GM12878 (cell line): ENCODE measurements around the gene NRG2. TPM values are rescaled to one million over a fixed set of nuclear protein-coding genes. Genes with fewer than 3 reads are reported as not detected.

Experiments used
- ATAC-seq: fragments of 200-7000 bp; cut with Tn5 transposase; 3 replicates; pipeline ENCODE4 v1.9.1; 2020; ENCODE audit warnings: mild to moderate bottlenecking, moderate library complexity
- BruUV-seq: library from RNA; stranded (reverse); fragments of 400-500 nt; replicated peaks from 2 replicates; lab custom pipeline; 2021; lab: Mats Ljungman, UMichigan
- CTCF ChIA-PET: fragments of 300-600 bp; sonication (Branson Sonifier 250); formaldehyde crosslinking; extraction: SDS; loops from one replicate; lab custom pipeline; 2021; ENCODE audit warnings: inconsistent platforms; lab: Yijun Ruan, JAX
- POLR2A ChIA-PET: fragments of 350-600 bp; formaldehyde crosslinking; extraction: SDS; loops from one replicate; lab custom pipeline; 2021; ENCODE audit warnings: inconsistent platforms; lab: Charles Lee
- RAD21 ChIA-PET: fragments of 300-600 bp; sonication (Branson Sonifier 250); formaldehyde crosslinking; loops from one replicate; lab custom pipeline; 2023; ENCODE audit warnings: antibody characterized with exemption; ENCODE audit not compliant: unreplicated experiment; lab: Charles Lee
- SMC1A ChIA-PET: fragments of 300-600 bp; sonication (Branson Sonifier 250); formaldehyde crosslinking; loops from one replicate; lab custom pipeline; 2023; ENCODE audit not compliant: unreplicated experiment, uncharacterized antibody; lab: Charles Lee
- DNase-seq: peaks from one replicate; pipeline ENCODE4 v3.0.0-alpha.2; 2011; ENCODE audit warnings: low read depth, low spot score
- FAIRE-seq: peaks from 3 replicates; lab custom pipeline; 2011; peaks lifted over from hg19 to GRCh38; lab: Jason Lieb, UNC
- H2AFZ ChIP-seq: 2 replicates; pipeline ENCODE4 v1.6.0; 2011; ENCODE audit warnings: low read depth, low read length, control low read depth; ENCODE audit not compliant: control insufficient read depth
- H3K27ac ChIP-seq: 2 replicates; pipeline ENCODE4 v1.5.1; 2011; ENCODE audit warnings: control low read depth; ENCODE audit not compliant: control insufficient read depth, insufficient read depth
- H3K27me3 ChIP-seq, 2 experiments: replicated peaks in 1 of 2; 2 replicates each; pipeline versions ENCODE4 v1.6.0 to v1.6.1; 2011; ENCODE audit warnings: low read length in 1 of 2; ENCODE audit not compliant: control insufficient read depth in 2 of 2, insufficient read depth in 2 of 2
- H3K36me3 ChIP-seq, 2 experiments: 2 replicates each; pipeline ENCODE4 v1.5.1; 2011; ENCODE audit warnings: low read length in 1 of 2; ENCODE audit not compliant: control insufficient read depth in 2 of 2, insufficient read depth in 2 of 2
- H3K4me1 ChIP-seq: 2 replicates; pipeline ENCODE4 v1.6.1; 2011; ENCODE audit warnings: mild to moderate bottlenecking, low read length, moderate library complexity, mixed read lengths; ENCODE audit not compliant: control insufficient read depth, insufficient read depth
- H3K4me2 ChIP-seq: 2 replicates; pipeline ENCODE4 v1.6.0; 2011; ENCODE audit warnings: control low read depth; ENCODE audit not compliant: control insufficient read depth, insufficient read depth
- H3K4me3 ChIP-seq: fragments of 200-600 bp; sonication (generic); 2 replicates; pipeline ENCODE4 v1.5.1; 2016
- H3K79me2 ChIP-seq: 2 replicates; pipeline ENCODE4 v1.6.0; 2011; ENCODE audit warnings: low read length; ENCODE audit not compliant: control insufficient read depth, insufficient read depth
- H3K9ac ChIP-seq: 2 replicates; pipeline ENCODE4 v1.8.0; 2011; ENCODE audit warnings: low read length, control low read depth, mixed read lengths; ENCODE audit not compliant: control insufficient read depth, insufficient read depth
- H3K9me3 ChIP-seq: replicated peaks from 3 replicates; pipeline ENCODE4 v1.5.1; 2011; ENCODE audit warnings: mild to moderate bottlenecking, low read length; ENCODE audit not compliant: control insufficient read depth, insufficient read depth
- H4K20me1 ChIP-seq: 2 replicates; pipeline ENCODE4 v1.6.0; 2011; ENCODE audit not compliant: control insufficient read depth, insufficient read depth
- BCL3 ChIP-seq: IDR thresholded peaks from 2 replicates; pipeline ENCODE4 v1.6.1; 2011; ENCODE audit warnings: borderline replicate concordance, low read depth, mild to moderate bottlenecking, moderate library complexity, low read length; ENCODE audit not compliant: insufficient read depth, poor library complexity, severe bottlenecking
- BHLHE40 ChIP-seq, 2 experiments: fragments of 450-650 bp in 1 of 2; IDR thresholded peaks; 2 replicates each; pipeline ENCODE4 v1.6.1; 2011 to 2017; ENCODE audit warnings: low read depth in 2 of 2, borderline replicate concordance in 1 of 2, improper control_type of control experiment in 1 of 2, low read length in 1 of 2, mild to moderate bottlenecking in 1 of 2
- GATAD2B ChIP-seq: fragments of 450-650 bp; conservative IDR thresholded peaks from 2 replicates; pipeline ENCODE4 v1.6.1; 2017; ENCODE audit warnings: low read depth, mild to moderate bottlenecking, moderate library complexity
- IKZF1 ChIP-seq: fragments of 450-650 bp; conservative IDR thresholded peaks from 2 replicates; pipeline ENCODE4 v1.6.1; 2017; ENCODE audit warnings: antibody characterized with exemption, mild to moderate bottlenecking
- NFIC ChIP-seq: IDR thresholded peaks from 2 replicates; pipeline ENCODE4 v1.6.1; 2012; ENCODE audit warnings: low read depth, mild to moderate bottlenecking, inconsistent platforms, low read length, moderate library complexity
- PBX3 ChIP-seq: IDR thresholded peaks from 2 replicates; pipeline ENCODE4 v1.6.1; 2011; ENCODE audit warnings: mild to moderate bottlenecking, low read depth, low read length, moderate library complexity; ENCODE audit not compliant: insufficient replicate concordance
- PML ChIP-seq: IDR thresholded peaks from 2 replicates; pipeline ENCODE4 v1.6.1; 2012; ENCODE audit warnings: low read length, inconsistent platforms
- RAD51 ChIP-seq: fragments of 450-650 bp; IDR thresholded peaks from 2 replicates; pipeline ENCODE4 v1.6.1; 2016; ENCODE audit warnings: moderate library complexity, mild to moderate bottlenecking, inconsistent platforms
- RELB ChIP-seq: fragments of 450-650 bp; IDR thresholded peaks from 2 replicates; pipeline ENCODE4 v1.6.1; 2017; ENCODE audit warnings: low read depth, mild to moderate bottlenecking, moderate library complexity
- RUNX3 ChIP-seq: IDR thresholded peaks from 2 replicates; pipeline ENCODE4 v1.6.1; 2012; ENCODE audit warnings: low read length, inconsistent platforms
- SIN3A ChIP-seq: IDR thresholded peaks from 2 replicates; pipeline ENCODE4 v1.6.1; 2012; ENCODE audit warnings: low read depth, low read length, improper control_type of control experiment
- SKIL ChIP-seq: fragments of 450-650 bp; IDR thresholded peaks from 2 replicates; pipeline ENCODE4 v1.6.1; 2017; ENCODE audit warnings: mild to moderate bottlenecking, low read depth, inconsistent platforms; ENCODE audit not compliant: poor library complexity, severe bottlenecking
- SMC3 ChIP-seq: IDR thresholded peaks from 2 replicates; pipeline ENCODE4 v1.6.1; 2011; ENCODE audit warnings: low read length, improper control_type of control experiment, borderline replicate concordance
- SREBF1 ChIP-seq: IDR thresholded peaks from 2 replicates; pipeline ENCODE4 v1.6.1; 2012; ENCODE audit warnings: mild to moderate bottlenecking, low read length
- TAF1 ChIP-seq: IDR thresholded peaks from 2 replicates; pipeline ENCODE4 v1.6.1; 2011; ENCODE audit warnings: mild to moderate bottlenecking, low read depth, low read length, borderline replicate concordance
- TCF12 ChIP-seq: IDR thresholded peaks from 2 replicates; pipeline ENCODE4 v1.6.1; 2011; ENCODE audit warnings: low read depth, mild to moderate bottlenecking, low read length
- YY1 ChIP-seq: IDR thresholded peaks from 2 replicates; pipeline ENCODE4 v1.6.1; 2011; ENCODE audit warnings: low read depth, mild to moderate bottlenecking, low read length
- WGBS: methylation state at CpG from one replicate; pipeline ENCODE4 v1.1.6; 2016; ENCODE audit warnings: low lambda C conversion rate; ENCODE audit not compliant: insufficient replicate concordance, insufficient coverage; ENCODE audit errors: missing lambda C conversion rate; 5-methylcytosine and 5-hydroxymethylcytosine counted together
- in situ Hi-C: fragments of 300-500 bp; cut with MboI; formaldehyde crosslinking; loops from 9 replicates; pipeline ENCODE4 v1.14.3; 2018; ENCODE audit warnings: mixed read lengths
- intact Hi-C: fragments of 100-400 bp; cut with micrococcal nuclease; formaldehyde crosslinking; loops from one replicate; pipeline ENCODE4 v1.14.2; 2022; ENCODE audit not compliant: unreplicated experiment
- polyA plus RNA-seq, 11 experiments: library from polyadenylated mRNA; depleted of rRNA in 4 of 11; unstranded in 6 of 11; stranded (reverse) in 5 of 11; fragments of >200 nt; fragmentation: Nextera tagmentation in 4 of 11; fragmentation: Illumina TruSeq in 1 of 11; extraction: Ambion mirVana in 4 of 11; extraction: Trizol in 1 of 11; gene quantifications; 1 replicate in 1 of 11; 2 replicates in 10 of 11; pipeline versions ENCODE4 v1.2.1 to v1.2.3, GENCODE V29; 2011 to 2016; ENCODE audit warnings: inconsistent platforms in 2 of 11, missing spikeins in 2 of 11, low read depth in 1 of 11
- total RNA-seq, 4 experiments: library from RNA; depleted of rRNA in 3 of 4; stranded (reverse); fragments of >200 nt in 3 of 4; fragmentation: Illumina TruSeq in 1 of 4; extraction: Trizol in 1 of 4; gene quantifications; 2 replicates each; pipeline versions ENCODE4 v1.2.1 to v1.2.3, GENCODE V29; 2013 to 2021

The NRG2 gene
- total and polyA plus RNA-seq, 10 of the 15 experiments (the other 5 are each of a cell fraction or from before 2014, with no cell fraction given), result 0.10 to 21.7 (median 9.6) TPM

- no TSS peak for BruUV-seq
- in situ Hi-C loops, result no loop called here
- peak; percentile 82 for TF ChIP-seq RELB
- peak; percentile 44; the same call in 1 of the 2 replicates for TF ChIP-seq YY1
- peak; percentile 90 for TF ChIP-seq BCL3
- peak; percentile 72; the same call in 1 of the 2 replicates for TF ChIP-seq IKZF1
- 0 out of 2 replicates have a peak, but pooled peaks have one; percentile 37 for TF ChIP-seq TCF12
- TF ChIP-seq SIN3A, result 0 out of 2 replicates have a peak, but pooled peaks have one; percentile 47
- peak; percentile 92 for TF ChIP-seq GATAD2B
- TF ChIP-seq NFIC, result peak; percentile 81
- TF ChIP-seq SREBF1, result no peak
- 0 out of 2 replicates have a peak, but pooled peaks have one; percentile 0 for TF ChIP-seq SMC3
- TF ChIP-seq PML, result peak; percentile 61; the same call in 1 of the 2 replicates
- TF ChIP-seq TAF1, result peak; percentile 48
- TF ChIP-seq SKIL, result peak; percentile 89
- peak; percentile 42; the same call in 1 of the 2 replicates for TF ChIP-seq RAD51
- TF ChIP-seq BHLHE40 (IDR thresholded peaks at IDR 0.05; ENCODE audit: borderline replicate concordance in 1 of 2, low read depth in 2 of 2, low read length in 1 of 2), result peak; percentile 75 to 82; a peak in 3 of 4 replicates
- peak; percentile 80 for TF ChIP-seq PBX3
- TF ChIP-seq RUNX3, result peak; percentile 89
Observed at GRCh38 chr5:140005145-140005591, 37.9 kb downstream of the NRG2 start.

More at GRCh38 chr5:140005145-140005591, 37.9 kb downstream of the NRG2 start:
- 0 out of 2 replicates have a peak overlapping the region, but pooled peaks have one; percentile 7 for H3K9ac ChIP-seq
- H2AFZ ChIP-seq, result no peak overlapping the region; the same call in 1 of the 2 replicates
- peaks cover 26% of the 10 kb centered on the region for H3K4me1 ChIP-seq
- peak overlapping the region; percentile 40 for H3K4me2 ChIP-seq
- H3K27me3 ChIP-seq, result no peaks in the 10 kb centered on the region
- no peaks in the 10 kb centered on the region for H4K20me1 ChIP-seq
- H3K27ac ChIP-seq, result peak overlapping the region; percentile 49
- intact Hi-C loops, result loop anchor here (2.0 kb wide), 1 partner anchor 38 kb away; the partner anchor contains the start of gene NRG2
- peak; percentile 96 for DNase-seq
- RAD21 ChIA-PET, result interaction anchor here (0.7 to 12.2 kb wide), 13 partner anchors 10 to 218 kb away, joined by 3 to 204 read pairs (median 4); partner anchors contain the start of gene NRG2
- FAIRE-seq, result peak; percentile 65
- CTCF ChIA-PET, result interaction anchor here (1.0 to 10.1 kb wide), 13 partner anchors 9 to 218 kb away, joined by 3 to 88 read pairs (median 4); no protein-coding TSS in a partner anchor
- H3K9me3 ChIP-seq, result no peaks in the 10 kb centered on the region
- SMC1A ChIA-PET, result interaction anchor here (0.5 to 27.7 kb wide), 14 partner anchors 9 to 69 kb away, joined by 3 to 394 read pairs (median 6); partner anchors contain the start of gene NRG2
- POLR2A ChIA-PET, result interaction anchor here (0.7 to 2.6 kb wide), 11 partner anchors 11 to 41 kb away, joined by 3 to 21 read pairs (median 4); partner anchors contain the start of gene NRG2
- no peak overlapping the region for H3K4me3 ChIP-seq
- no peaks in the 10 kb centered on the region for H3K36me3 ChIP-seq
- 0% methylated on average over 4 of the region's 4 CpGs for WGBS
- H3K79me2 ChIP-seq, result peaks cover 31% of the 10 kb centered on the region
- ATAC-seq, result peak; percentile 98
